Liver (tissue), 3 donors: Measurements from ENCODE around the gene SLC25A45.

Experiments
- EGR1 ChIP-seq, 2 donors: IDR thresholded peaks; 2 replicates each; pipeline ENCODE4 v1.6.1; 2016 to 2018; ENCODE audit warnings: antibody characterized with exemption in 2 of 2, low read depth in 2 of 2
- FOXA1 ChIP-seq: IDR thresholded peaks from 2 replicates; pipeline ENCODE4 v1.6.1; 2016; ENCODE audit warnings: antibody characterized with exemption
- GABPA ChIP-seq, 2 donors: IDR thresholded peaks in 1 of 2; conservative IDR thresholded peaks in 1 of 2; 2 replicates each; pipeline ENCODE4 v1.6.1; 2016; ENCODE audit warnings: antibody characterized with exemption in 2 of 2, mild to moderate bottlenecking in 1 of 2, moderate library complexity in 1 of 2
- HNF4G ChIP-seq: IDR thresholded peaks from 2 replicates; pipeline ENCODE4 v1.6.1; 2016; ENCODE audit warnings: antibody characterized with exemption
- JUND ChIP-seq, 2 donors: IDR thresholded peaks; 2 replicates each; pipeline ENCODE4 v1.6.1; 2016; ENCODE audit warnings: antibody characterized with exemption in 2 of 2
- MAX ChIP-seq: IDR thresholded peaks from 2 replicates; pipeline ENCODE4 v1.6.1; 2016; ENCODE audit warnings: antibody characterized with exemption
- RAD21 ChIP-seq, 2 donors: IDR thresholded peaks; 2 replicates each; pipeline ENCODE4 v1.6.1; 2016; ENCODE audit warnings: antibody characterized with exemption in 2 of 2, mild to moderate bottlenecking in 2 of 2
- REST ChIP-seq: IDR thresholded peaks from 2 replicates; pipeline ENCODE4 v1.6.1; 2016; ENCODE audit warnings: antibody characterized with exemption, mild to moderate bottlenecking
- SP1 ChIP-seq: IDR thresholded peaks from 2 replicates; pipeline ENCODE4 v1.6.1; 2018; ENCODE audit warnings: antibody characterized with exemption, mild to moderate bottlenecking
- TAF1 ChIP-seq: conservative IDR thresholded peaks from 2 replicates; pipeline ENCODE4 v1.6.1; 2016; ENCODE audit warnings: antibody characterized with exemption, mild to moderate bottlenecking
- YY1 ChIP-seq: IDR thresholded peaks from 2 replicates; pipeline ENCODE4 v1.6.1; 2016; ENCODE audit warnings: antibody characterized with exemption, mild to moderate bottlenecking
- TF ChIP-seq, protein P1 (sequence below): fragments of 150-350 bp; IDR thresholded peaks from 2 replicates; pipeline ENCODE4 v1.5.1; 2017; ENCODE audit warnings: improper control_type of control experiment, low read depth, low read length; ENCODE audit not compliant: missing input control
- donor health status: healthy.
- donor health status: healthy.

GRCh38 chr11:65415499-65416340, 33.3 kb upstream of the SLC25A45 start:
- TF ChIP-seq, protein P1, sequence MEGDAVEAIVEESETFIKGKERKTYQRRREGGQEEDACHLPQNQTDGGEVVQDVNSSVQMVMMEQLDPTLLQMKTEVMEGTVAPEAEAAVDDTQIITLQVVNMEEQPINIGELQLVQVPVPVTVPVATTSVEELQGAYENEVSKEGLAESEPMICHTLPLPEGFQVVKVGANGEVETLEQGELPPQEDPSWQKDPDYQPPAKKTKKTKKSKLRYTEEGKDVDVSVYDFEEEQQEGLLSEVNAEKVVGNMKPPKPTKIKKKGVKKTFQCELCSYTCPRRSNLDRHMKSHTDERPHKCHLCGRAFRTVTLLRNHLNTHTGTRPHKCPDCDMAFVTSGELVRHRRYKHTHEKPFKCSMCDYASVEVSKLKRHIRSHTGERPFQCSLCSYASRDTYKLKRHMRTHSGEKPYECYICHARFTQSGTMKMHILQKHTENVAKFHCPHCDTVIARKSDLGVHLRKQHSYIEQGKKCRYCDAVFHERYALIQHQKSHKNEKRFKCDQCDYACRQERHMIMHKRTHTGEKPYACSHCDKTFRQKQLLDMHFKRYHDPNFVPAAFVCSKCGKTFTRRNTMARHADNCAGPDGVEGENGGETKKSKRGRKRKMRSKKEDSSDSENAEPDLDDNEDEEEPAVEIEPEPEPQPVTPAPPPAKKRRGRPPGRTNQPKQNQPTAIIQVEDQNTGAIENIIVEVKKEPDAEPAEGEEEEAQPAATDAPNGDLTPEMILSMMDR: no peak
- TF ChIP-seq YY1: no peak
- TF ChIP-seq SP1: no peak
- no peak for TF ChIP-seq FOXA1
- TF ChIP-seq REST: no peak
- TF ChIP-seq GABPA (IDR thresholded peaks at IDR 0.05 in 1 of 2, conservative IDR thresholded peaks at IDR 0.05 in 1 of 2): no peak
- no peak for TF ChIP-seq JUND (IDR thresholded peaks at IDR 0.05)
- TF ChIP-seq RAD21 (IDR thresholded peaks at IDR 0.05): no peak
- TF ChIP-seq HNF4G: no peak
- no peak for TF ChIP-seq MAX
- no peak for TF ChIP-seq EGR1 (IDR thresholded peaks at IDR 0.05; ENCODE audit: low read depth in 2 of 2)
- TF ChIP-seq TAF1: no peak
